NCI-H1092 treated with DMSO at 0.1 percent for 48 hours (cell line): Measurements from ENCODE around the gene ABCF1.

Source experiments
- DNase-seq: peaks from one replicate; lab custom pipeline; 2025; lab: John Stamatoyannopoulos, UW

The ABCF1 gene

DNA sequence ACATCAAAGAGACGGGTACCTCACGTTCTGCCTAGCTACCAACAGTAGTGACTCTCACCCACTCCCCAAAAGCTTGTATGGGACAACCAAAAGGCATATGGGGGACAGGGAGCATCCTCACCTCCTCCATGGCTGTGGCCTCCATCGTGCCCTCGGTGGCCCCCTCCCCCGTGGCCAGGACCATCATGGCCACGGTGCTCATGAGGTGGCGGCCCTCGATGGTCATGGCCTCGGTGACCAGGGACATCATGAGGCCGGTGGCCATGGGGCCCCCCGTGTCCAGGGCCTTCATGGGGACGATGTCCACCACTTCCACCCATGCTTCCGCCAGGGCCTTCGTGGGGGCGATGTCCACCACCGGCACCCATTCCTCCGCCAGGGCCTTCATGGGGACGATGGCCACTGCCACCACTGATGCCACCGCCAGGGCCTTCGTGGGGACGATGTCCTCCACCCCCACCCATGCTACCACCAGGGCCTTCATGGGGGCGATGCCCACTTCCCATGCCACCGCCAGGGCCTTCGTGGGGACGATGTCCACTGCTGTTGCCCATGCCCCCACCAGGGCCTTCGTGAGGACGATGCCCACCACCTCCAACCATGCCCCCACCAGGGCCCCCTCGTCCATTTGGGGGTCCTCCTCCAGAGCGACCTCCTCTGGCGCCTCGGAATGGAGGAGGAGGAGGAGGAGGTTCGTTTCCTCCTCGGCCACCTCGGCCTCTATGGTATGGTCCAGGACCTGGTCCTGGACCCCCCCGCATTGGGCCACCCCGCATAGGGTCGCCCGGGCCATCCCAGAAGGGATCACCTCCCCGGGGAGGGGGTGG lies 30.8 kb downstream of the ABCF1 start:
- no peak for DNase-seq

DNA sequence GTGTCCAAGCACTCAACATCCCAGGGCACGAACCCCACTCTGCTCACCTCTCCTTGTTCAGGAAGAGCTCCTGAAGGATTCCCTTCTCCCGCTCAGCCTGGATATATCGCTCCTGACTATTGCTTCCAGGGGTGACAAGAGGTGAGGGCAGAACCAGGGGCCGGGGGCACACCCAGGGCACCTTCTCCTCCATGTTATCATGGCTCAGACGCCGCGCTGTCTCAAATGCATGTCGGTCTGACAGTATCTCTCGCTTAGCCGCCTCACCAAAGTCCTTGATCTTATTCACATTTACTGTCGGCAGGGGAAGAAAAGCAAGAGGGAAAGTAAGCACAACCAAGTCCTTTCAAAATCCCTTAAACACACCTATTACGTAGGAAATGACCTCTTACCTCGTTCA lies 32.7 kb downstream of the ABCF1 start:
- DNase-seq, result no peak

DNA sequence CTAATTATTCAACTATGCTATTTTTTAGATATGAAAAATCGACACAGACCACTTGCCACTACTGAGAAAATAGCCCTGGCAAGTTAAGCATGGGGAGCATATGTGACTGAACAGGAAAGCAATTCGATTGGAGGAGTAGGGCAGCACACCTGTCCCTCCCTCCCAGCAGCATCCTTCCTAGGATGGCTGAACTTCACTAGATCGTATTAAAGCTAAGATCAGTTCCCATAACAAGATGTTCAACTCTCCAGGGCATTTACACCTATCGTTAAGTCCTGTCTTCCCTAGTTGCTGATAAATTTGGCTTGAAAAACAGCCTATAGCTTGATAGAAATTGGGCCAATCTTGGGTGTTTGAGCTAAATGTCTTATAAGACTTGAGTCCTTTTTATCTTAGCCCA lies 38.8 kb downstream of the ABCF1 start:
- DNase-seq, result no peak

DNA sequence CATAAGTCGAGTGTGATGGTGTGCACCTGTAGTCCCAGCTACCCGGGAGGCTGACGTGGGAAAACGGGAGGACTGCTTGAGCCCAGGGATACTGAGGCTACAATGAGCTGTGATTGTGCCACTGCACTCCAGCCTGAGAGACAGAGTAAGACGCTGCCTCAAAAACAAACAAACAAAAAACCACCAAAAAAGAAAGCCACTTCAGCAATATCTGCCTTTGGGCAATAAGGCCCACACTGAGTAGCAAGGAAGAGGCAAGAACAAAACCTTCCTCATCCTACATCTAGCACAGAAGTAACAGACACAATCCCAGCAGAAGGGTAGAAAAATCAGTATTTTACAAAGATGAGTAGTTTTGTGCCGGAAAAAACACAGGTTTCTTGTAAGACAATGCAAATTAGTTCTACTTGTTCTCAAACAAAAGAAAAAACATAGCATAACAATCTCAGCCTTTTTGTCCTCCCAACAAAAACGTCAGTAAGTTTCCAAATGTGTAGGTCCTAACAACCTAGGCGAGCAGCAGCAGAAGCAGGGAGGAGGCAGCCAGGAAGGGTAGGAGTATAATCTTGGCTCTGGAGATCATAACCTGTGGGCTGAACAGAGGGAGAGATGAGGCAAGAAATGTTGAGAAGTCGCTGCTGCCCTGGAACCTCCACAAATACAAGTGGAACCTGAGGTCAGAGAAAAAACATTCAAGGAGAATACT lies 40.1 kb downstream of the ABCF1 start:
- DNase-seq, result no peak

DNA sequence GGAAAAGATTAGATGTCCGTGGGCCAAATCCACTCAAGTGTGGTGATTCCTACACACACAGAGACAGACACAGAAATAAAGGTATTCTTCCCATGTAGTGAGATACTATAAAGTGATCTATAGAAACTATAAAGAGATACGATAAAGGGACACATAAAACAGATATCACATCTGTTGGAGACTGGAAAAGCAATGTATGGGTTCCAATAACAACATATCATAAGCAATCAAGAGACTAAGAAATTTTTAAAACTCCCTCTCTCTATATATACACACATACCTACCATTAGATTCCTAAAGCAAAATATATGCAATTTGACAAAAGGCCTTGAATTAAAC lies 40.6 kb downstream of the ABCF1 start:
- no peak for DNase-seq

DNA sequence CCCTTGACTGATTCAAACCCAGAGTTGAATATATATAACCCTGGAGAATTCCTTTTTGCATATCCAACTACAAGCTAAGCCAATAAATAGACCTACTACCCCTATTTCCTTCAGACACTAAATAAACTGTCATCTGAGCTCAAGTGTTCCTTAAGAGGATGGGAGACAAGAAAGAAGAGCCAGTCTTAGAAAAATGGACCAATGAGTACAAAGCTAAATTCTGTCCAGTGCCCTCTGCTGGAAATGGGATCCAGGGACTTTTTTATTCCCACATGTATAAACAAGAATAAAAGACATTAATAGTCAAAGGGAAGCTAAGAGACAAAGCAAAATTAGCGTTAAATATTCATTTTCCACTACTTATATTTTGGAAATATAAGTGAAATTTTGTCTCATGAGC lies 41.0 kb downstream of the ABCF1 start:
- DNase-seq, result no peak

DNA sequence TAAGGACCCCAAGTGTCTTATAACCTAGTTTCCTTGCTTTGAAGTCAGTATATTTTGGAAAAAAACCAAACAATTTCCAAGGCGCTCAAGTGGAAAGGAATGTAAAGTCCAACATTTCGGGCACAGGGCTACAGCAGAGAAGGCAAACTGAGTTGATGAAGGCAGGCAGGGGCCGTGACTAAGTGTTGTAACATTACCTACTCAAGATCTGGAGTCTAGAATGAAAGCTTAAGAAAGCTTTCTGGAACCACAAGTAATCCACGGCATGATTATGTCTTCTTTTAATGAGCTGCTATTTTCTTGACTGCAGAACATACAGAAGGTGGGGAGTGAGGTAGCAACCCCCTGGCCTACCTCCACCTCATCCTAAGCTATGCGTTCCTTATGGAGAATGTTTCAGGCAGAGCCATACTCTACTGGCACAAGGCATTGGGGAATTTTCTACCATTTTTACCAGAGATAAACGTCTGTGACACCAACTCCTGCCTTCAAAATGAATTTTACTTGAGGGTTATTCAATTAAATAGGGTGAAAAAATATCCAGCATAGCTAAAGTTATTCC lies 41.5 kb downstream of the ABCF1 start:
- no peak for DNase-seq

DNA sequence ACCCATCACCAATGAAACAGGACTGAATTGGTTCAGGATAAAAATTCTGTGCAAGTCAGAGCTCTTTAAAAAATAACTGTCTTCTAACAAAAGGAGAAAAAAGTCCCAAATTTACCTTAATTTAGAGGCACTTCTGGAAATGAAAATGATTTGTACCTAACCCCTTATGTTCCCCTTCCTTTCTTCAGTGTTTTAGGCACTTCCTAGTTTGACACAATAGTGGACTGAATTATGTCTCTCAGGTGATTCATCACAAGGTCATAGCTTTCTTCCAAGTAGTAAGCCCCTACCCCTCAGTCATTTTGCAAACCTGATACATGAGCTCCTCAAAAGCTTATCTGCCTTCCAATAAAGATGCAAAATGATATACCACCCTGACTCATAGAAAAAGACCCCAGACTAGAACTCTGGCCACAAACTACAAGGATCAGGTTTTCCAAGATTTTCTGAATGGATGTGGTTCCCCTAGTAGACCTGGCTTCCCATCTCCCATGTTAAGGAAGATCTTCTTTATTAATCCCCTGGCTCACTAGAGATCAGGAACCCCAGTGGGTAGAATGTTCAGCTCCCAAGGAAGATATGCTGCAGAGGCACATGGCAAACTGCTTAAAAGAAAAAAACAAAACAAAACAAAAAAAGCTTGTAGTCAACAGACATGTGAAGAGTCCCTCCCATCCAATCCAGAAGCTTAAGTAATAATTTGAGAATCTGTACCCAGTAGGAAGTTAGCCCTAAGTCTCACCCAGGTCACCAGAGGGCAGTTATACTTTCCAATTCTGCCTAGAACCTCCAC lies 42.2 kb downstream of the ABCF1 start:
- DNase-seq, result no peak

DNA sequence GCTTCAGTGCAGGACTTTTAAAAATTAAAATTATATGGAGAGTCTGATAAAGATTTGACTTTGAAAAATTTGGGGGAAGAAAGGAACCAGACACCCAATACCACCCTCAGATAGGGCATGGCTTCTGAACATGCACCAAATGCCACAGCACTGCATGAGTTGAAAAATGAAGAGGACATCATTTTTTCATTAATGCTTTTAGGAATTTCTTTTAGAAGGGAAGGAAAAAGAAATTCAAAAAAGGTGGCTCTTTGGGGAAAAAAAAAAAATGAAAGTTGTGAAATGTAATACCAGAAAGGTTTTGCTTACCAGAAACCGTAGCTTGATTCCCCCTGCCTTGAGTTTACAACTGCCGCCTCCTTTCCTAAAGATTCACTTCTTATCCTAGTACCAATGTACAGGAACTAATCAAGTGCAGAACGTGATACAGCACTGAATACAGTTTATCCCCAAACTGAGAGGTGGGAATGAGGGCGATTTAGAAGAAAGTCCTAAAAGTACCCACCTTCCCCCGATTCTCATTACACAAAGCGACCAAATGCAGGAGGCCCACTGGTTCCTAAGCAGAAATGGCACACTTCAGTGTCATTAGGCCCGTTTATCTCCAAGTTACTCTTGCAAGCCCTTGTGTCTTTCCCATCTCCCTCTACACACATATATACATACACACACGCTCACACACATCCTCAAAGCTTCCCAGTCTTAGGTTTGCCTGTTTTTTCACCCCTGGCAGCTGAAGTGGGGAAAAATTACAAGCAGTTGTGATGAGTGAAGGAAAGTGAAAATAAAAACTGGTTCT lies 43.0 kb downstream of the ABCF1 start:
- DNase-seq, result no peak

DNA sequence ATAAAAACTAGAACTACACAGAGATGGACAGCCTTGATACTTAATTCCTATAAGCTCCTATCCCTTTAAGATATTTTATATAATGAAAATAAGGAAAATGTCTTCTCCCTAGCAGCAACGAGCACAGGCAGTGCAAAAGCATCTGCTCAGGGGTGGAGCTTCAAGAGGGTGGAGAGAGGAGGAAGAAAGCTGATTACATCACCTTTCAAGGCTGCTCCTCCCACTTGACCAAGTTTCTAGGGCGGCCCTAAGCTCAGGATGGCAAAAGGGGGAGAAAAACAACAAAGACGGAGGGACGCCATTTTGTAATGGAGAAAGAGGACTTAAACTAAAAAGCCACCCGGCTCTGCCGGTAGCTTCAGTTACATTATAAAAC lies 43.6 kb downstream of the ABCF1 start:
- peak; percentile 71 for DNase-seq

DNA sequence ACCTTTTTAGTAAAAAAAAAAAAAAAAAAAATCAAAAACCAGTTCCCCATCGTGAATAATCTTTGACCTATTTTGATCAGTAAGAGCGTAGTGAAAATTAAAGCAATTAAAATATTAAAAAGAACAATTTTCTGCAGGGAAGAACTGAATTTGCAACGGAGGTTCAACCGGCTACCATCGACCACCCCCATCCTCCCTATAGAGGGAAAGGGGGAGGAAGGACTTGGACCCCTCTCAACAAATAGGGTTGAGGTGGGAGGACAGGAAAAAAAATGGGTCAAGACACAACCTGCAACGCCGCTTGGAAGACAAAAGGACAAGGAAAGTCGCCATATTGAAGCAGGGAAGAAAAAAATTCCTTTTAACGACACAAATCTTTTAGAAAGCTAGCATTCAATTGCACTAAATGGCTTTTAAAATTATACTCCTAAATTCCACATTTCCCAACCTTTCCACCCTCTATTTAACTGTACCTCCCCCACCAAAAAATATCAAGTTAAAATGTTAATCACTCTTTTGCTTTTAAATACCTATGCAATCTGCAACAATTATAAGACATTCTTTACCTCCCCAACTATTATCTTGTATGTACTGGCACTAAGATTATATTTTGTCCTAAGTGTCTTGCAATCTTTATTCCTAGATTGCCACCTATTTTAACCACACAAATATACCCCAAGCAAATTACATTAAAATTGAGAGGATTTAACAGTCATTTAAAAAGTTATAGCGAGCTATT lies 44.1 kb downstream of the ABCF1 start:
- peak; percentile 68 for DNase-seq

DNA sequence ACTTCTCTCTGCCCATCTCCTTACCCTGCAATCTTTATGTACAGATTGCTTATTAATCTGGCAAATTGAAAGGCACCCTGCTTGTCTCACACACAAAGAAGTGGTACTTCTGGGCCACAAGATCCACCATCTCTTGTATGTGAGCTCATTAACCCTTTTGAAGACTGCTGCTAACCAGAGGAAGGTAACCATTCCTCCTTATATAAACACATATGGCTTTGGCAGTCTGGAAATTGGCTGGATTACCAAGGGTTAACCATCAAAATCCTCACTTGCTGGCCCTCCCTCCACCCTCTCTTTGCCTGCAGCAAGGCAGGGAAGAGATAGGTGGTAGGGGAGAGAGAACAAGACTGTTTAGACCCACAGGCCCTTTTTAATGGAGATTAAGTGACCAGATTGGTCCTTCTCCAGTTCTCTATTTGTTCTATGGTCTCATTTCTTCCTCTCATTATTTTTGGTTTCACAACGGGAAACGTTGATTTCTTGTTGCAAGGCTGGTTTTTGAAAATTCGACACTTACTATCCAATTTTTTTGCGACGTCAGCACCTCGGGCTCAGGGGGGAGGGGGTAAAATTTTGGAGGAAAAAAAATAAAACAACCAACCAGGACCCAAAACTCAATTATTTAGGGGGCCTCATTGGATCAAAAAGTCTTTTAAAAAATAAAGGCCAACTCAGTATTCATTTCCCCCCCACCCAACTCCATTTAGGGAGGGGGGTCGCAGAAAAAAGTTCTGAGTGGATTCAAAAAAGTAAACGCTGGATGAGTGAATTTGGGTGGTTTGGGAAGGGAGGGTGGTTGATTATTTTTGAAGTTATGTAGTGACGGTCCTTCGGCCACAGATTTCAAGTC lies 44.9 kb downstream of the ABCF1 start:
- no peak for DNase-seq

DNA sequence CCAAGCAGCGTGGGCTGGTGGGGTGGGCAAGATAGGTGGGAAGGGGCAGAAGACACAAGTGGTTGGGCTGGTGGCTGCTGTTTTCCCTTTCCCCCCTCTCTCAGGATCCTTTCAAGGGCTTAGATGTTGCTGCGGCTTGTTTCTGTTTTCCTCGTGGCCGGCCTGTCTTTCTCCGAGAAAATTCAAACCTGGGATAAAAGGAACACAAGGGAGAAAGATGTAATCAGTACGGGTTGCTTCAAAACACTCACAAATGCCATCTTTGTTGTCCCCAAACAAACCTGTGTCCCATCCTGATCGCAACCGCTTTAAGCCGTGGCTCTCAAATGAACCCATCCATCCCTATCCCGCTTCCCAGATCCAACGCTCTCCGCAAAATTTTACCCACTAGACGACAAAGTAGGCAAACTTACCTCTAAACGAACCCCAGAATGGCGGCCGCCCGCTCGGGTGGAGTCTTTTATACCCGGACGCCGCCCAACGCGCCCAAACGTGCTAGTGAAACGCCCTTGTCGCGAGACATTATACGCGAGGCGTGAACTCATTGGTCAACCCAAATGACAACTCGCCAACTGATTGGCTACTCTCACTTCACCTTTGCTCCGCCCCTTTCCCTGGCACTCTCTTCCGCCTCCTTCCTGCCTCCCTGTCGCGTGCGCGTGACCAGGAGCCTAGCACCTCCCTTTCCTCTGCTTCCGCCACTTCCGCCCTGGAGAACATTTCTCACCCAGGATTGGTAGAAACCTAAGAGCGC lies 45.7 kb downstream of the ABCF1 start, which contains the start of gene PPP1R10:
Gene PPP1R10 (minus strand): TSS at position 433 of the 754 bp plus-strand sequence. CDS start 7,299 bp downstream, outside the sequence.
- DNase-seq, result peak; percentile 99

DNA sequence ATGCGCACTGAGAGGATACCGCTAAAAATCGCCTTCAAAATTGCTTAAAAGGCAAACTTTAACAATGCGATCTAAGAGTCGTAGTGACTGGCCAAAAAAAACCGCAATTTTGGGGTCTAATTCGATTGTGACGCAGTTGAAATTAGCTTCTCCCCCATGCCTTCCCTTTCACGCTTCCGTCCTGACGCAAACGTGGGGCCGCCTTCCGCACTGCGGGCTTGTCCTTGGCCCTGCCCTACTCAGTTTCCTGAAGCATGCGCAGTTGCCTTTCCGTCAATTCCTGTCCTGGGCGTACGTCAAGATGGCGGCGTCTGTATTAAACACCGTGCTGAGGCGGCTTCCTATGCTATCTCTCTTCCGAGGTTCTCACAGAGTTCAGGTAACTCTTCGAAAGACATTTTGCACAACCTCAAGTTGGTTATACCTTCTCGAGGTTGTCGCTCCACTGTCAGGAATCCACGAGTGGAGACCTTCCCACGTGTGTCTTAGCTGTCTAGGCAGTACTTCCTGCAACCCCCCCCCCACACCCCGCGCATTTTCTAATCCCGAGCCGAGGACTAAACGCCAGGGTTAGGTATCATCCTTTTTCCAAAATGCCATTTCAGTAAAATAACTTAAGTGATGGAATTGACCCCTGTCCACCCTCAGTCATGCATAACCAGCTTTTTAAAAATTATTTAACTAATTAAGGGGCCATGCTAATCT lies 46.5 kb downstream of the ABCF1 start, which contains the start of gene MRPS18B:
Gene MRPS18B (plus strand): TSS at position 276 of the 705 bp plus-strand sequence. CDS start 26 bp downstream, at position 302.
- peak; percentile 97 for DNase-seq

DNA sequence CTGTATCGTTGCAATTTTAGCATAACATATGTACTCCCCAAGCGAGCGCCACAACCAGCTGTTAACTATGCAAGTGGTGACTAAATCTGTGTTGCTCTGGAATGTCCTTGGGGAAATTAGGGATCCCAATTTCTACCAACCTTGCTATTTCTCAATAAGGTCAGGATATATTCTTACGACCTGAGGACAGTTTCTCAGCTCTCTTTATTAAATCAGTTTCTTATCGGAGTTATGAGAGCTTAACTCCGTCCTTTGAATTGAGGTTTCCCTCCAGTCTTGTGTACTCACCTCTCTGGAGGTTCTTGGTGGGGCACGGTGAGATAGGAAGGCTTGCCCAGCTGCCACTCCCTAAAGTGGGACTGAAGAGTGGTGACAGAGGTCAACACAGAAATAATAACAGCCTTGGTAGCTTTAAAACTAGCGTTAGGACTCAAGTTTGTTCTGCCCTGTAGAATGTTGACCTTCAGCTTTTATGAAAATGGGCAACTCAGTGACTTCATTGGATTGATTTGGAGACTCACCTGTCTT lies 47.1 kb downstream of the ABCF1 start:
- no peak for DNase-seq

DNA sequence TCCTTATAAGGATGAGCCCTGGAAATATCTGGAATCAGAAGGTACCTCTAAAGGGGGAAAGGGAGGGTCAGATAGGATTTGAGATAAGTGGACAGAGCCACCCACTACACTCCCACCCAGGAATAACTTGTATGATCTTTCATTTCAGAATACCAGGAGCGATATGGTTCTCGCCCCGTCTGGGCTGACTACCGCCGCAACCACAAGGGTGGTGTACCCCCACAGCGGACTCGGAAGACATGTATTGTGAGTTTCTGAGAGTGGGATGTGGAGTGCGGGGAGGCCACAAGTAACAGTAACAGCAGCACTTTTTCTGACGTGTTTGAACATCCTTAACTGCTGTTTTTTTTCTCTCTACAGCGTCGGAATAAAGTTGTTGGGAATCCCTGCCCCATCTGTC lies 48.3 kb downstream of the ABCF1 start:
- no peak for DNase-seq

DNA sequence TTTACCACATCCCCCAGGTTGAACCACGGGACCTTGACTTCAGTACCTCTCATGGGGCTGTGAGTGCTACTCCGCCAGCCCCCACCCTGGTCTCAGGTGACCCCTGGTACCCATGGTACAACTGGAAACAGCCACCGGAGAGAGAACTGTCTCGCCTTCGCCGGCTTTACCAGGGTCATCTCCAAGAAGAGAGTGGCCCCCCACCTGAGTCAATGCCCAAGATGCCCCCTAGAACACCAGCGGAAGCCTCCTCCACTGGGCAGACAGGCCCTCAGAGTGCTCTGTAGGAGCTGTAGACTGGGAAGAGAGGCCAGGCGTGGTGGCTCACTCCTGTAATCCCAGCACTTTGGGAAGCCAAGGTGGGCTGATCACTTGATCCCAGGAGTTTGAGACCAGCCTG lies 54.3 kb downstream of the ABCF1 start:
- DNase-seq, result no peak
